GM21526 (cell line): Measurements from ENCODE around the gene PIGL.
"Not testable (repeated sequence)": the region's sequence is repeated elsewhere in the genome, so short reads cannot be mapped to it uniquely, and the experiment has no call there.

Source experiments
- ATAC-seq: cut with Tn5 transposase; IDR thresholded peaks from one replicate; pipeline ENCODE4 v1.9.1; 2021; ENCODE audit warnings: moderate library complexity; ENCODE audit not compliant: unreplicated experiment, low FRiP score

The PIGL gene

GRCh38 chr17:16217002-16217635 lies at the start of gene PIGL:
Gene PIGL (plus strand): TSS chr17:16217210. CDS start chr17:16217227, 17 bp downstream.
- peak; percentile 31 for ATAC-seq

DNA sequence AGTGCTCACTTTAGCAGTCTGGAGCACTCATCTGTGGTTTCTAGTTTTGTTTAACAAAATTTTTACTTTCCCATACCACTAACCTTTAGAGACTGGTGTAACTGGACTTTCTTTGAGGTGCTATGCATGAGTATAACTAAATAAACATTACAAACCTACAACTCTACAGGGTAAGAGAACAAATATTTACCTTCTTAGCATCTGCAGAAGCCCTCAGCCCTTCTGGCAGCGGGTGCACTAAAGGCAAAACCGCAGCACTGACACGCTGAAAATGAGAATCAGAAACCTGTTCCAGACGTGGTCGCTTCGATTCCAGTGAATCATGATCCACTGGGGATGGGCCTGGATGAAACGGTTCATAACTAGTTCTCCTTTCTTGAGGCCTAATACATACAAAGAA lies 45.4 kb upstream of the PIGL start:
- no peak for ATAC-seq

GRCh38 chr17:16178836-16179235 lies 38.2 kb upstream of the PIGL start:
- no peak for ATAC-seq

GRCh38 chr17:16181581-16181980 lies 35.4 kb upstream of the PIGL start:
- ATAC-seq: no peak

DNA sequence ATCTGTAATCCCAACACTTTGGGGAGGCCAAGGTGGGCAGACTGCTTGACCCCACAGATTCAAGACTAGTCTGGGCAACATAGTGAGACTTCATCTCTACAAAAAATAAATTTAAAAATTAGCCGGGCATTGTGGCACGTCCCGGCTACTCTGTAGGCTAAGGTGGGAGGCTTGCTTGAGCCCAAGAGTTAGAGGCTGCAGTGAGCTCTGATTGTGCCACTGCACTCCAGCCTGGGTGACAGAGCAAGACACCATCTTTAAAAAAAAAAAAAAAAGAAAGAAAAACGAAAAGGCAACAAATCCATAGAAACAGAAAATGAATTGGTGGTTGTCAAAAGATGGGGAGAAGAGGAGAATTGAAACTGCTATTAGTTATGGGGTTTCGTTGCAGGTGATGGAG lies 29.4 kb upstream of the PIGL start:
- no peak for ATAC-seq

GRCh38 chr17:16189791-16190348 lies 27.1 kb upstream of the PIGL start:
- ATAC-seq: no peak

GRCh38 chr17:16190703-16191360 lies 26.2 kb upstream of the PIGL start:
- no peak for ATAC-seq

DNA sequence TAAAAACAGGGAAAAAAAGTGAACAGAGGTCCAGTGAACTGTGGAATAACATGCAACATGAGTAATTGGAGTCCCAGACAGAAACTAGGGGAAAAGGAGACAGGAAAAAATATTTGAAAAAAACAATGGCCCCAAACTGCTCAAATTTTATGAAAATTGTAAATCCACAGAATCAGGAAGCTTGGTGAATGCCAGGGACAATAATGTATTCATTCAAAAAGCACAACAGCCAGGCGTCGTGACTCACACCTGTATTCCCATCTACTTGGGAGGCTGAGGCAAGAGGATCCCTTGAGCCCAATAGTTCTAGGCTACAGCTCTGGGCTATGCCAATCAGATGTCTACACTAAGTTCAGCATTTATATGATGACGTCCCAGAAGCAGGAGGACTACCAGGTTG lies 25.4 kb upstream of the PIGL start:
- ATAC-seq: no peak

- not testable (repeated sequence) for ATAC-seq
Observed at GRCh38 chr17:16194307-16194835, 22.6 kb upstream of the PIGL start.

DNA sequence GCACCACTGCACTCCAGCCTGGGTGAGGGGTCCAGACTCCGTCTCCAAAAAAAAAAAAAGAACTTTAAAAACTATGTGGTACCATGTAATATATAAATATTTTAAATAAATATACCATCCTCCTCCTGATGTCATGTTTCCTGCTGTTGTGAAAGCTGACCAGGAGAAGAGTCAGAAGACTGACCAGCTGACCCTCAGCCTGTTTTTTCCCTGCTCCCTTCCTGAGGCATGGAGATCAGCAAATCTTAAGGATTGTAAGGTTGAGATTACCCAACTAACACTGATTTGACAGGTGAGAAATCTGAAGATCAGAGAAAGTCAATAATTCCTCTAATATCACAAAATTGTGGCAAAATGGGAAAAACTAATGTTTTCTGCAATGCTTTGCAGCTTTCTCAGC lies 19.7 kb upstream of the PIGL start:
- ATAC-seq: no peak

DNA sequence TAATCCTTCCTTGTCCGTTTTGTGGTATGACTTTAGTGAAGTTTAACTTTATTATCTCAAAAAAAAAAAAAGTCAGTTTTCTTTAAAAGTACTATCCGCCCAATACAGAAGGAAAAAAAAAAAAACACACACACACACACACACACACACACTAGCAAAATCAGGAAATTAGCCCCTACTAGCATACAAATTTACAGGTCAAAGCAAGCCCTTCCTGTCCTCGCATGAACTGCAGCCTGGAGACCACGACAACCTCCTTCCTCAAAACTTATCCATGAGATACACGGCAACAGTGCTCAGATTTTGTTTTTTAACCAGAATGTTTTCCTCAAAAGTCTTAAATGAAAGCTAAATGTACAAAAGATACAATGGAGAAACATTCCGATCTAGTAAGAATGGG lies 17.9 kb upstream of the PIGL start:
- no peak for ATAC-seq

GRCh38 chr17:16201693-16202131 lies 15.3 kb upstream of the PIGL start:
- not testable (repeated sequence) for ATAC-seq

- ATAC-seq: not testable (repeated sequence)
Observed at GRCh38 chr17:16202554-16203500, 14.2 kb upstream of the PIGL start.

DNA sequence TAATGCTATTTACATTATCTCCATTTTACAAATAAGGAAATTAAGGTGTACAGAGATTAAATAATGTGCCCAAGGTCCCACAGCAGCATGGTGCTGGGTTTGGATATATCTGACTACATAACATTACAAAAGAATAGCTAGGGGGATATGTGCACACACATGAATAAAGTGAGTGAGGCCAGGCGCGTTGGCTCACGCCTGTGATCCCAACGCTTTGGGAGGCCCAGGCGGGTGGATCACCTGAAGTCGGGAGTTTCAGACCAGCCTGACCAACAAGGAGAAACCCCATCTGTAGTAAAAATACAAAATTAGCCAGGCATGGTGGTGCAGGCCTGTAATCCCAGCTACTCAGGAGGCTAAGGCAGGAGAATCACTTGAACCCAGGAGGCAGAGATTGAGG lies 12.2 kb upstream of the PIGL start:
- ATAC-seq: not testable (repeated sequence)

- no peak for ATAC-seq
Observed at GRCh38 chr17:16211590-16211989, 5.4 kb upstream of the PIGL start.

DNA sequence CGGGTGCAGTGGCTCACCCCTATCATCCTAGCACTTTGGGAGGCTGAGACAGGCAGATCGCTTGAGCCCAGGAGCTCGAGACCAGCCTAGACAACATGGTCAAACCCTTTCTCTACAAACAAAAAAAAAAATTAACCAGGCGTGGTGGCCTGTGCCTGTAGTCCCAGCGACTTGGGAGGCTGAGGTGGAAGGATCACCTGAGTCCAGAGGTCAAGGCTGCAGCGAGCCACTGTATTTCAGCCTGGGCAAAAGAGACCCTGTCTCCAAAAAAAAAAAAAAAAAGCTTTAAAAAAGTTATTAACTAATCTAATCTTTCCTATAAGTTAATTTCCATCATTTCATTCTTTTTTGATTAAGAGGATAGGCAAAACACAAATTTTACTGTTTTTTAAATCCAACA lies 4.2 kb upstream of the PIGL start:
- ATAC-seq: no peak

GRCh38 chr17:16214190-16215001 lies 2.6 kb upstream of the PIGL start:
- ATAC-seq: peak; percentile 22

DNA sequence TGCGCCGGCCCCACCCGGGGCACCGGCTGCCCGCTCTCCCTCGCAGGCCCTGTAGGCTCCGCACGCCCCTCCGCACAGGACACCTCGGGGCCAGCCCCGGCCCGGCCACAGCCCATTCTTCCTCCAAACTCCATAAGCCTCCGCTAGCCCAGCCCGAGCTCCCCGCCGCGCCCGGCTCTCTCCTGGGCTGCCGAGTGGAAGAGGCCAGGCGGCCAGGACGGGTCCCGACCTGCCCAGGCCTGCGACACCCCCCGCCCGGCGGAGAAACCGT lies 2.1 kb upstream of the PIGL start:
- peak; percentile 35 for ATAC-seq

DNA sequence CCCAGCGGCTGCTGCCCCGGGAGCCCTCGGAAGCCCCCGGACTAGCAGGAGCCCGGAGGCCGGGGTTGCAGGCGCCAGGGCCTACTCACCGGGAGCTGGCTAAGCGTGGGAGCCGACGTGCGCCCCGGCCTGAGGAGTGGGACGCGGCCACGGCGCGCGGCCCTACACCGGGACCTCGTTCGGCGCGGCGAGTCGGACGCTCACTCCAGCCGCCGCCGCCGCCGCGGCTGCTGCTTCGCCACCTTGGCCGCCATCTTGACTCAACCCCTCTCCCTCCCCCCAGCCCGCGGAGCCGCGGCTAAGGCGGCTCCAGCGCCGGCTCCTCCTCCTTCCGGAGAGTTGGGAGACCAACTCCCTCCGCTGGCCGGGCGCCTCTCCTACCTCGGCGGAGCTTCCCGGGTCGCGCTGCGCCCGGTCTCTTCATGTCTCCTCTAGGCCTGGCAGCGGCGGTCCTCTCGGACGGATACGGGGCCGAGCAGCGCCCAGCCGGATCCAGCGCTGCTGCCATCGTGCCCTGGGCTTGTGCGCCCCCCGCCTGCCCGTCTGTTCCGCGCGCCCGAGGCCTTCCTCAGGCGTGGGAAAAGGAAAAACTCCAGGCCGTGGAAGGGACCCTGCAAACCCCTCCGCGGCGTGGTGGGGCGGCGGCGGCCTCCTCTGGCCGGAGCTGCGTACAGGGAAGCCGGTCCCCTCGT lies 1.6 kb upstream of the PIGL start, which contains the start of gene NCOR1:
Gene NCOR1, minus strand, starts transcription at position 262 of the 692 bp plus-strand sequence. CDS start 20,965 bp downstream, outside the sequence.
- ATAC-seq: peak; percentile 65
